Dedifferentiated amniotic fluid mesenchymal stem cell (primary cell): Measurements from ENCODE around the gene PLA2G4F.

Experiments
- DNase-seq: peaks from one replicate; pipeline ENCODE4 v3.0.0-alpha.2; 2016; ENCODE audit errors: extremely low spot score

PLA2G4F gene

DNA sequence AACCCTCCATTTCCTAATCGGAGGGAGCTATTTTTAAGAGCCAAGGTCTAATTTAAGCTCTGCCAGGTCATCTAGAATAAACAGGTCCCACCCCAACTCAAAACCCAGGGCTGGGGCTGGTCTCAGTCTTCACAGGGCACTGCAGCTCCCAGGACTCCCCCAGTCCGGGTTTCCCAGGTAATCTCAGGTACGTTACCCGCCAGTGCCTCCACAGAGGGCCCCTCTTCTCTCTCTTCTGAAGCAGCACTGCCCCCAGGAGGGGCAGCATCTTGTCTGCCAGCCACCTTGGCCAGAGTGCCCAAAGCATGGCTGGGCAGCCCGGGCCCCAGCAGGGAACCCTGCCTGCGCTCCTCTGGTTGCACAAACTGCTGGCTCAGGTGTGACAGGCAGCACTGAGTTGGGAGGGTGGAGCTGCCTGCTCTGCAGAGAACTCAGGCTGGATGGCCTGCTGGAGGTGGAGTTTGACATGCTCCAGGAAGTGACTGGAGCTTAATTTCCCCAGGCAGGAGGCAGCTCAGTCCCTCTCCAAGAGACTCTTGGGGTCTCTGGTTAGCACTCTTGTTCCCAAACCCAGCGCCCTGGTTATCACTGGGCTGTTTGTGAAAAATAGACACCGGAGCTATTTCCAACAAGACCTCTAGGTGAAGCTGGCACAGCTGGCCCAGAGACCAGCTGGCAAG, at the start of gene PLA2G4F:
Gene PLA2G4F (minus strand): TSS at position 394 of the 680 bp plus-strand sequence. CDS start 87 bp downstream, at position 307.
- no peak for DNase-seq

GRCh38 chr15:42203891-42204290, 47.5 kb upstream of the PLA2G4F start:
- DNase-seq: no peak

- DNase-seq: no peak
These were observed 46.2 kb upstream of the PLA2G4F start for GRCh38 chr15:42202653-42203052.

- no peak for DNase-seq
These were observed 45.4 kb upstream of the PLA2G4F start for GRCh38 chr15:42201801-42202200.

DNA sequence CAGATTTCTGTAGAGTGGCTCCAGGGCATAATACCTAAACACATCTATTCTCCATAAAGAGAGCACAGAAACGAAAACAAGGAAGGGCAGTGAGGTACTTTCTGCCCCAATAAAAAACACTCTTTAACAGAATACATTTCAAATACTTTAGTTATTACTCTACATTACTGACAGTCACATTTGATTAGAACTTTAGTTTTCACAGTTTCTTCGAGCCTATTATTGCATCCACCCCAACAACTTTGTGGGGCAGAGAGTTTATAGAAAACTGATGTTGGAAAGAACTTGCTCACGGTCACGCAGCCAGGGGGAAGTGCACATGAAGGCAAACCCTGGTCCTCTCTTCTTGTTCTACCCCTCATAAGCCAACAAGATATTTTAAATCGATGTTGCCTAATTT, 42.7 kb upstream of the PLA2G4F start:
- DNase-seq: no peak

DNA sequence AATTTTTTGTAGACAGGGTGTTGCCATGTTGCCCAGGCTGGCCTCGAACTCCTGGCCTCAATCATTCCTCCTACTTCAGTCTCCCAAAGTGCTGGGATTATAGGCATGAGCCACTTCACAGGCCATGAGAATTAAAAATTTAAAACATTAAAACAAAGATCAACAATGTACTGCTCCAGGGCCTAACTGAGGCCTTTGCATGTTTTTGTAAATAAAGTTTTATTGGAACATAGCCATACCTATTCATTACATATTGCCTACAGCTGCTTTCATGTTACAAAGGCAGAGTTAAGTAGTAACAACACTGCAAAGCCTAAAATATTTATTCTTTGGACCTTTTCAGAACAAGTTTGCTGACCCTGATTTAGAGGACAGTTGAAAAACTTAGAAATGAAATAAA, 42.1 kb upstream of the PLA2G4F start:
- no peak for DNase-seq

- no peak for DNase-seq
These were observed 38.1 kb upstream of the PLA2G4F start for GRCh38 chr15:42194513-42194912.

DNA sequence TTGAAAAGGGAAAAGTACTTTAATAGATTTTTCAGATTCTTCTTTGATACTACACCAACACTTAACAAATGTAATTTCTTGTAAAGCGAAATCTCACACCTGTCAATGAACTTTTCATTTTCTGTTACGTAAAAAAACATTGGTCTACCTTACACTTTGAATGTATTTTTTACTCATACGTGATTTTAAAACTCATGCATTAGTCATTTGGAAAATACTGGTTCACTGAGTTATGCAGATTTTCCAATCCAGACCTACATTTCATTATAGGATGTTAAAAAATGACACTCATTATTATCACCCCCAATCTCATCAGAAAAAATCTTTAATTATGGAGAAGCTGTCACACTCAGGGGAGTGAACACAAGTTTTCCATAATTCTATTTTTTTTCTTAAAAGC, 36.9 kb upstream of the PLA2G4F start:
- DNase-seq: no peak

- no peak for DNase-seq
These were observed 35.3 kb upstream of the PLA2G4F start for GRCh38 chr15:42191610-42192346.

DNA sequence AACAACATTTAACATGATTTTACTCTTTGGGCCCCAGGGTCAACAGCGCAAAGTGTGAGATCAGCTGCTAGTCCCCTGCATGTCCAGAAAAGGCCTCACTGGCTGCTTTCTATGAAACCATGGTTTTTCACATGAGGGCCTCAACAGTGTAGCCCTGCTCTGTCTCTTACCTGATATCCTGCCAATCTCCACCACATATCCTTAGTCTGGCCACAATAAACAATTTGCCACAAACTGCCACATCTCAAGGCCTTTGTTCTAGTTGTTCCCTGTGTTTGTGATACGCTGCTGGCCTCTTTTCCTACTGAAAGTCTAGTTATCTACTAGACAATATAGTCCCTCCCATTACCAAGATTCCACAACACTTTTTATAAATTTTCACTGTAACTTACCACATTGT, 33.9 kb upstream of the PLA2G4F start:
- no peak for DNase-seq

DNA sequence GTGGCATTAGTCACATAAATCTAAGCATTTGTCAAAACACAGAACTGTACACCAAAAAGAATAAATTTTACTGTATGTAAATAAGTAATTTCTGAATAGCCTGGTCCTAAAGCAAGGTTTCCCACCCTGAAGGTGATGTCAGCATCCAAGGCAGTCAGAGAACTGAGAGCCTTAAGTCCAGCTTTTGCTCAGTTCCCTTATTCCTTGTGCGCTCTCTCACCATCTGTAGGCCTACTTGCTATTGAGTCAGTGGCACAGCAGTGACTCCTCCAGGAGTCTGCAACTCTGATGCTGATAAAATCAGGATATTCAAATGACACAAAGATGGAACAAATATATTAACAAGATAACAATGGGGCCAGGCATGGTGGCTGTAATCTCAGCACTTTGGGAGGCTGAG, 29.4 kb upstream of the PLA2G4F start:
- no peak for DNase-seq

DNA sequence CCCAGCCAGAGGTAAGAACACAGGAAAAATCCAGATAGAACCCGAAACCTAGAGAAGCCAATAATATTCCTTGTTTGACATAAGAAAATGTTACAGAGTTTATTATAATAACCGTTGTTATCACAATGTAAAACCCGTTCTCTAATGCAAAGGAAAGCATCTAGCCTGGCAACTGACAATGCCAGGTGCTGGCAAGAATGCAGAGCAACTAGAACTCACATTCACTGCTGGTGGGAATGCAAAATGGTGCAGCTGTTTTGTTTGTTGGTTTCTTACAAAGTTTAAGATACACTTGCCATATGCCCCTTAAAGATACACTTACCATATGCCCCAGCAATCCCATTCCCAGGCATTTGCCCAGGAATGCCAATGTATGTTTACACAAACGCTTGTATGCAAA, 28.3 kb upstream of the PLA2G4F start:
- DNase-seq: no peak

GRCh38 chr15:42184296-42184695, 27.9 kb upstream of the PLA2G4F start:
- no peak for DNase-seq

DNA sequence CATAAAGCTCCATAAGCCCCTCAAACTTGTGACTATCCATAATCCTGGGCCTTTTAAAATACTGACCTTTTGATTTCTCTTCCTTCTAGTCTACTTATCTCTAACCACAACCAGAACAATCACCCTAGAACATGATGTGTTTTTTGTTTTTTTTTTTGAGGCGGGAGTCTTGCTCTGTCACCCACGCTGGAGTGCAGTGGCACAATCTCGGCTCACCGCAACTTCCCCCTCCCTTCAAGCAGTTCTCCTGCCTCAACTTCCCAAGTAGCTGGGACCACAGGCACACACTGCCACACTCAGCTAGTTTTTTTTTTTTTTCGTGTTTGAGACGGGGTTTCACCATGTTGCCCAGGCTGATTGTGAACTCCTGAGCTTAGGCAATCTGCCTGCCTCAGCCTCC, 26.5 kb upstream of the PLA2G4F start:
- DNase-seq: no peak

DNA sequence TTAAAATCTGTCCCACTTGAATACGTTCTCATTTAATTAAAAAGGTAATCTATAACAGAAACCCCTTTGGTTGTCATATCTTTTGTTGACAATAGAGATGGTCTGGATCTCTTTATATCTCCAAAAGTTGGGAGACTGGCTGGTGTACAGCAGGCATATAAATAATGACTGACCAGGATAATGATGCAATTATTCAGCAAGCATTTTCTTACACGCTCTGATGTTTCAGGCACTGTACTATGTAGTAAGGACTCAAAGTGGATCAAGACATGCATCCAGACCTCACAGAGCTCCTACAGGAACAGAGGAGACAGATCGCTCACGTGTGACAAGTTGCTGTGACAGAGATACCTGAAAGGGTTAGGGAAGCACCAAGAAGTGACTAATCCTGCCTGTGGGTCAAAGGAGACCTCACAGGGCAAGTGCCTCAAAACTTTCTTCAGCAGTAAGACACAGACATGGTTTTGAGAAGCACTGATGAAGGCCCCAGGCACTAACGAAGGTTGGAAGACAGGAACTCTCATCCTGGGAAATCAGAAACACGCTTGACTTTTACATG, 26.0 kb upstream of the PLA2G4F start:
- no peak for DNase-seq

GRCh38 chr15:42178056-42178455, 21.6 kb upstream of the PLA2G4F start:
- no peak for DNase-seq

DNA sequence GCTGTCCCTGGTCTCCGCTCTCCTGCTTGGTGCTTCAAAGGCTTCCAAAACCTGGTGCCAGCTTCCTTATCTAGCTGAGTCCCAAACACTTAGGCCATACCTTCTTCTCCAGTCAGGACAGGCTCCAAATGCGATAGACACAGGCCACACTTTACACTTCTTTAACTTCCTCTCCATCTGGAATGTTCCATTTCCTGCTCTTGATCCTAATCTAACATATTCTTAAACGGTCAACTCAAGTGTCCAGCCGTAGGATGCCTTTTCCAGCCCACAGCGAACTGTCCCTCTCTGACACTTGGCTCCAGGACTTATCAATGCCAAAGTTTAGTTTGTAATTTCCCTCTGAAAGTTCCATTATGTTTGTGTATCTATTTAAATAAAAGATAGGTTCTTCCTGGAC, 19.2 kb upstream of the PLA2G4F start:
- DNase-seq: no peak

DNA sequence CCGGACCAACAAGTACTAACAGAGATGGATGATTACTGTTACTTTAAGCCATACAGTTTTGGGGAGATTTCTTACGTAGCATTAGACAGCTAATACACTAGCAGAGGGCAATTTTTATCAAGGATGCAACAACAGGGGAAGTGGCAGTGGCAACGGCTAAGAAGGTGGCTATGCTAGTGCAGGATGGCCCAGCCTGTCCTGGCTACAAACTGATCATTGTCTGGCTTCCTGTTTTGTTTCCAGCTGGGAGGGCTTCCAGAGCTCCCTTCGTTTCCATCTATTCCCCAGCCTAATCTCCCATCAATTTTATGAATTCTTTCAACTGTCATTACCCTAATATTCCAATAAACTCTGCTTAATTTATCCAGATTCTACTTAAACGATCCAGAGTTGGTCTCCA, 16.0 kb upstream of the PLA2G4F start:
- no peak for DNase-seq

- DNase-seq: no peak
These were observed 15.4 kb upstream of the PLA2G4F start for GRCh38 chr15:42171795-42172194.

DNA sequence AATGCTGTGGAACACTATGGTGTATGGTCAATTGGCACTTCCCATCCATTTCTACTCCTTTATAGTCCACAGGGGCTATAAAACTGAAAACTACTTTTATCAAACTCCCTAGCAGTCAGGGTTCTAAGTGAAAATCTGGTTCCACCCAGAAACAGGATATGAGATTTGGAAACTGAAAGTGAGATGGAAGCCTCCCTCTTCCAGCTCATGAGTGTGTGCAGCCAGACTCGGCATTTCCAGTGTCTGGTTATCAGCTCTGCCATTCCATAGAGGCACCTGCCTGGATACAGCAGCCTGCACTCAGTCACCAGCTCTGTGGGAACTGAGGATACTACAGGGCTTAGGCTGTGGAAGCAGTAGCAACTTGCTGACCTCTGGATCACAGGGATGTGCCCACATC, 14.7 kb upstream of the PLA2G4F start:
- no peak for DNase-seq

GRCh38 chr15:42166225-42166940, 9.9 kb upstream of the PLA2G4F start:
- DNase-seq: no peak

DNA sequence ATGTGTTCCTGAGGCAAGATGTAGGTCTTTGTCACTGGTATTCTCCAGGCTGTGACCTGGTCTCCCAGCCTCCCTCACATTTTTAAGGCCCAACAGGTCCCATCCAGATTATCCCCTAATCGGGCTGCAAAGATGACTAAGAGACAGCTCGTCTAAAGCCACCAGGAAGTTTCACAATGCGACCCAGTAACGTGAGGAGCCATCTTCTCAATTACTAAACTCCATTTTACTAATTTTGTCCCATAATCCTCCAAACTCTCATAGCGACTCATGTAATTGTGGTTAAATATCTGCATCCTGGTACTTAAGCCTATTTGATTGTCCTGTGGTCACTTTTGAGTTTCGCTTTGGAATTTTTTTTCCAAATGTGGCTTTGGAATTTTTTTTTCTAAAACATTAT, 8.7 kb upstream of the PLA2G4F start:
- DNase-seq: no peak
